Esophagus squamous epithelium (tissue), 5 donors: ENCODE results near the gene CD302. TPM values are rescaled to one million over a fixed set of nuclear protein-coding genes. Genes with fewer than 3 reads are reported as not detected.

Source experiments
- DNase-seq: peaks from one replicate; lab custom pipeline; 2025; lab: John Stamatoyannopoulos, UW
- H3K27ac ChIP-seq, 4 donors: fragments of 200-600 bp; sonication (generic); one replicate each; pipeline ENCODE4 v1.5.1; 2016 to 2019; ENCODE audit warnings: mild to moderate bottlenecking in 1 of 4
- H3K27me3 ChIP-seq, 4 donors: fragments of 200-600 bp; sonication (generic); 1 replicate in 3 of 4; 2 replicates in 1 of 4; pipeline versions ENCODE4 v1.5.1 to v1.6.0; 2017 to 2021; ENCODE audit warnings: antibody characterized with exemption in 1 of 4
- H3K36me3 ChIP-seq, 3 donors: fragments of 200-600 bp; sonication (generic); one replicate each; pipeline ENCODE4 v1.5.1; 2016 to 2019
- H3K4me1 ChIP-seq, 3 donors: fragments of 200-600 bp; sonication (generic); one replicate each; pipeline ENCODE4 v1.5.1; 2017 to 2019
- H3K4me3 ChIP-seq, 4 donors: fragments of 200-600 bp; sonication (generic); 1 replicate in 3 of 4; 2 replicates in 1 of 4; pipeline ENCODE4 v1.5.1; 2016 to 2019; ENCODE audit warnings: mild to moderate bottlenecking in 2 of 4, moderate library complexity in 1 of 4
- H3K9me3 ChIP-seq, 3 donors: fragments of 200-600 bp; sonication (generic); one replicate each; pipeline ENCODE4 v1.5.1; 2016 to 2019
- CTCF ChIP-seq, 6 experiments: fragments of 450-650 bp in 4 of 6; fragments of 200-600 bp in 2 of 6; sonication (generic) in 2 of 6; IDR thresholded peaks; one replicate each; pipeline ENCODE4 v1.5.1; 2016 to 2019; ENCODE audit warnings: antibody characterized with exemption in 6 of 6, mild to moderate bottlenecking in 4 of 6, moderate library complexity in 4 of 6
- POLR2A ChIP-seq, 4 donors: fragments of 450-650 bp; IDR thresholded peaks; one replicate each; pipeline ENCODE4 v1.6.1; 2017; ENCODE audit warnings: antibody characterized with exemption in 4 of 4, mild to moderate bottlenecking in 4 of 4, moderate library complexity in 3 of 4
- WGBS, 2 donors: methylation state at CpG; one replicate each; pipeline ENCODE4 v1.1.5; 2018; 5-methylcytosine and 5-hydroxymethylcytosine counted together
- intact Hi-C: fragments of 100-400 bp; cut with DNase I; formaldehyde crosslinking; loops from one replicate; pipeline ENCODE4 v1.15.0; 2022
- total RNA-seq, 4 donors: library from RNA; depleted of rRNA; stranded (reverse); fragments of >200 nt; gene quantifications; one replicate each; pipeline ENCODE4 v1.1.0, GENCODE V29; 2016
- donor health status: DM: yes; HTN: yes; CAD: no.

Gene CD302
- total RNA-seq: 10 to 100 TPM in 2 of 4 donors, 1 to 10 TPM in 2; 3.2 to 46.0 (median 11.7) TPM

GRCh38 chr2:159797543-159798375, at the start of gene CD302:
Gene CD302, minus strand, starts transcription at chr2:159798208. Its CDS starts 10 bp downstream, at chr2:159798198.
- peak within 1 kb of the TSS; percentile 74 to 89 (median 82) for H3K27ac ChIP-seq
- intact Hi-C loops: no loop called here
- H3K36me3 ChIP-seq: no peaks in the 10 kb centered on the region
- H3K27me3 ChIP-seq: no peaks in the 10 kb centered on the region
- TF ChIP-seq CTCF (IDR thresholded peaks at IDR 0.05): no peak
- TF ChIP-seq POLR2A (IDR thresholded peaks at IDR 0.05): peak in 2 of 4 donors; percentile 18 to 33
- peak; percentile 10 for DNase-seq
- H3K9me3 ChIP-seq: no peaks in the 10 kb centered on the region
- peaks cover 0 to 50% (median 0%) of the 10 kb centered on the region in 3 donors for H3K4me1 ChIP-seq
- H3K4me3 ChIP-seq: peak within 1 kb of the TSS; percentile 68 to 81 (median 72)
- WGBS, 2 donors: 0 to 4% methylated on average over 9 to 14 of the region's 82 CpGs

GRCh38 chr2:159846564-159846963, 48.6 kb upstream of the CD302 start:
- Histone ChIP-seq H3K36me3 (no peaks in the 10 kb centered on the region), H3K9me3 (no peaks in the 10 kb centered on the region), H3K4me1 (no peaks in the 10 kb centered on the region), H3K4me3 (no peak overlapping the region), H3K27ac (no peak overlapping the region), H3K27me3 (no peaks in the 10 kb centered on the region)
- 49 to 69% methylated on average over 2 of the region's 2 CpGs for WGBS, 2 donors
- TF ChIP-seq CTCF (IDR thresholded peaks at IDR 0.05) (no peak), POLR2A (IDR thresholded peaks at IDR 0.05) (no peak)
- intact Hi-C loops: no loop called here
- no peak for DNase-seq

- intact Hi-C loops: no loop called here
- Histone ChIP-seq H3K27me3 (no peaks in the 10 kb centered on the region), H3K27ac (no peak overlapping the region), H3K36me3 (peaks cover 0 to 11% (median 0%) of the 10 kb centered on the region in 3 donors), H3K4me1 (no peaks in the 10 kb centered on the region), H3K4me3 (no peak overlapping the region), H3K9me3 (no peaks in the 10 kb centered on the region)
- 68 to 78% methylated on average over 5 of the region's 5 CpGs for WGBS, 2 donors
- TF ChIP-seq POLR2A (IDR thresholded peaks at IDR 0.05) (no peak), CTCF (IDR thresholded peaks at IDR 0.05) (no peak)
- DNase-seq: no peak
These were observed 42.6 kb upstream of the CD302 start for GRCh38 chr2:159840616-159841015.

- intact Hi-C loops: no loop called here
- Histone ChIP-seq H3K27ac (no peak overlapping the region), H3K9me3 (no peaks in the 10 kb centered on the region), H3K4me3 (no peak overlapping the region), H3K36me3 (no peaks in the 10 kb centered on the region), H3K27me3 (no peaks in the 10 kb centered on the region), H3K4me1 (no peaks in the 10 kb centered on the region)
- no peak for TF ChIP-seq POLR2A (IDR thresholded peaks at IDR 0.05)
- no peak for TF ChIP-seq CTCF (IDR thresholded peaks at IDR 0.05)
- no peak for DNase-seq
These were observed 34.9 kb upstream of the CD302 start for GRCh38 chr2:159832858-159833257.

- H3K36me3 ChIP-seq: no peaks in the 10 kb centered on the region
- no peaks in the 10 kb centered on the region for H3K27me3 ChIP-seq
- TF ChIP-seq POLR2A (IDR thresholded peaks at IDR 0.05) (no peak), CTCF (IDR thresholded peaks at IDR 0.05) (no peak)
- WGBS, 2 donors: 71 to 89% methylated on average over 7 of the region's 7 CpGs
- DNase-seq: no peak
- intact Hi-C loops: no loop called here
- no peak overlapping the region for H3K27ac ChIP-seq
- H3K9me3 ChIP-seq: no peaks in the 10 kb centered on the region
- H3K4me3 ChIP-seq: no peak overlapping the region
- no peaks in the 10 kb centered on the region for H3K4me1 ChIP-seq
These were observed 34.0 kb upstream of the CD302 start for GRCh38 chr2:159832026-159832425.
